HG03558 (cell line): ENCODE results near the gene FAM161B.
"Not testable (repeated sequence)": the region's sequence is repeated elsewhere in the genome, so short reads cannot be mapped to it uniquely, and the experiment has no call there.

Experiments
- ATAC-seq: cut with Tn5 transposase; IDR thresholded peaks from one replicate; pipeline ENCODE4 v1.9.1; 2021; ENCODE audit warnings: moderate number of reproducible peaks; ENCODE audit not compliant: unreplicated experiment; ENCODE audit errors: extremely low read depth

The FAM161B gene, protein sequence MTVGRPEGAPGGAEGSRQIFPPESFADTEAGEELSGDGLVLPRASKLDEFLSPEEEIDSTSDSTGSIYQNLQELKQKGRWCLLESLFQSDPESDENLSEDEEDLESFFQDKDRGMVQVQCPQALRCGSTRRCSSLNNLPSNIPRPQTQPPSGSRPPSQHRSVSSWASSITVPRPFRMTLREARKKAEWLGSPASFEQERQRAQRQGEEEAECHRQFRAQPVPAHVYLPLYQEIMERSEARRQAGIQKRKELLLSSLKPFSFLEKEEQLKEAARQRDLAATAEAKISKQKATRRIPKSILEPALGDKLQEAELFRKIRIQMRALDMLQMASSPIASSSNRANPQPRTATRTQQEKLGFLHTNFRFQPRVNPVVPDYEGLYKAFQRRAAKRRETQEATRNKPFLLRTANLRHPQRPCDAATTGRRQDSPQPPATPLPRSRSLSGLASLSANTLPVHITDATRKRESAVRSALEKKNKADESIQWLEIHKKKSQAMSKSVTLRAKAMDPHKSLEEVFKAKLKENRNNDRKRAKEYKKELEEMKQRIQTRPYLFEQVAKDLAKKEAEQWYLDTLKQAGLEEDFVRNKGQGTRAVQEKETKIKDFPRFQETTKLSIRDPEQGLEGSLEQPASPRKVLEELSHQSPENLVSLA

GRCh38 chr14:73949752-73950734, at the start of gene FAM161B, which contains the start of gene COQ6:
FAM161B (minus strand) TSS chr14:73950094; CDS start chr14:73950026, 68 bp downstream.
COQ6 (plus strand) TSS chr14:73950302; CDS start chr14:73950333, 31 bp downstream.
- ATAC-seq, result peak; percentile 56

GRCh38 chr14:73998726-73999125, 48.8 kb upstream of the FAM161B start:
- ATAC-seq, result no peak

DNA sequence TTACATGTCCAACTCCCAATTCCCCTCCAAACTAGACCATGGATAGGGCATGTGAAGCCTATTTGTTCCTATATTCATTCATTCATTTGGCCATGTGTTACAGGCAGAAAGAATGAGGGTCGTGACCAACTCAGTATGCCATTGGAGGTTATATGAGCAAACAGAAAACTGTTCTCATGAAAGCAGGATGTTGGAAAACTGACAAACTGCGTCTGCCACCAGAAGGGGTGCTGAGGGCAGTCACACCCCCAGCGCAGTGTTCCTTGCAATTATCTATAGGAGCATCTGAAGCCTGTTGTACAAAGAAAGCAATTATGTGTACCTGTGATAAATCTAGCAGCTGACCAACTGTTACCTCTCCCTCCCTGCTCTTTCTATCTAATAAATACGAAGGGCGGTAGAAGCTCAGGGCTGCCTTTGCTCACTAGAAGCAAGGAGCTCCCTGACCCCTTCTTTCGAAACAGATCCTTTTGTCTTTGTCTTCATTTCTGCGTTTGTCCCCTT, 48.1 kb upstream of the FAM161B start:
- no peak for ATAC-seq

- no peak for ATAC-seq
Measured at GRCh38 chr14:73997108-73997943, 47.4 kb upstream of the FAM161B start.

DNA sequence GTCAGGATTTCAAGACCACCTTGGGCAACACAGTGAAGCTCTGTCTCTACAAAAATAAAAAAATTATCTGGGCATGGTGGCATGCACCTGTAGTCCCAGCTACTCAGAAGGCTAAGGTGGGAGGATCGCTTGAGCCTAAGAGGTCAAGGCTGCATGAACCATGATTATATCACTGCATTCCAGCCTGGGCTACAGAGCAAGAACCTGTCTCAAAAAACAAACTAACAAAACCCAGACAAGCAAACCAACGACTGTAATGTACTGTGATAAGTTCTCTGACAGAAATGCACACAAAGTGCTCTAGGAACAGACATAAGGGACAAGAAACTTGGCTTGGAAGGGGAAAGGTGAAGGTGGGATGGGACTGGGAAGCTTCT, 46.8 kb upstream of the FAM161B start:
- no peak for ATAC-seq

DNA sequence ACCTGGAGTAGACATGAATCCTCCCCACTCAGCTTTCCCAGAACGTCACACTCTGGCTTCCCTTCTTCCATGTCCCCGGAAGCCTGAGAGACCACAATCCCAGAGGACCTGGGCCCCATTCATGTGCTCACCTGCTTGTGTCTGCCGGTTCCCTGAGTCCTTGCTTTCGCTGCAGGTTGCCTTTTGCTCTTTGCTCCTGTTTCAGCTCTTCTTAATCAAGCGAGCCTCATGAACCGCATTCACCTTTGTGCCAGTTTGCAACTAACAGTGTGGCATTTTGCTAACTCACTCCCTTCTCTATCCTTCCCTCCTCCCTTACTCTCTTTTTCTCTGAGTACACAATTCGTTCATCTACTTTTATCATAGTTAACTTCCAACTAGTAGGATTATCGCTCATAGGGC, 46.1 kb upstream of the FAM161B start:
- ATAC-seq, result no peak

- ATAC-seq, result not testable (repeated sequence)
Measured at GRCh38 chr14:73994926-73995325, 45.0 kb upstream of the FAM161B start.

DNA sequence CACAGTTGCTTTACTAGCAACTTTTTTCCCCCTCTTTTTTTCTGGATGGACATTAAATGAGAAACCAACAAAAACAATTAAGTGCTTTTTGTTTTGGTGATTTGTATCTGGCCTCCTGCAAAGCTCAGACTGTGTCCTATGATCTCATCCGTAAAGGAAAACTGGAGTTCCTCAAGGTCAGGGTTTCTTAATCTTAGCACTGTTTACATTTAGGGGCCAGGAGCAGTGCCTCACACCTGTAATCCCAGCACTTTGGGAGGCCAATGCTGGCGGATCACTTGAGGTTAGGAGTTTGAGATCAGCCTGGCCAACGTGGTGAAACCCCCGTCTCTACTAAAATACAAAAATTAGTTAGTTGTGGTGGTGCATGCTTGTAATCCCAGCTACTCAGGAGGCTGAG, 41.2 kb upstream of the FAM161B start:
- no peak for ATAC-seq

GRCh38 chr14:73988656-73989055, 38.8 kb upstream of the FAM161B start:
- not testable (repeated sequence) for ATAC-seq

GRCh38 chr14:73988065-73988464, 38.2 kb upstream of the FAM161B start:
- no peak for ATAC-seq

DNA sequence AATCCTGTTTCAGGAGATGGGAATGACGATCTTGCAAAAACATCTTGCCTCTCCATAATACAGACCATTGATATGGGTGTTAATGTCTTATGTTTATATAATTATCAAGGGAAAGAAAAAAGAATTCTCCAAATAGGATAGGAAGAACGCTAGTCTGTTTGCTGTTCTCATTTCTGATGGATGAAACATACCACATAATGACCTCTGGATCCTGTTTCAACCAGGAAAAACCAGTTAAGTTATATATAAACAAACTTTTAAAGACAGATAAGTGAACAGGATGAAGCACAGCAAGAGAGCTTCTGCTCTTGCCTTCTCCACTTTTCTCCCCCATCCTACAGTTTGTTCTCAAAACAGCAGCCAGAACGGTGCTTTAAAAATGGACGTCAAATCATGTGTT, 28.0 kb upstream of the FAM161B start:
- ATAC-seq, result no peak

DNA sequence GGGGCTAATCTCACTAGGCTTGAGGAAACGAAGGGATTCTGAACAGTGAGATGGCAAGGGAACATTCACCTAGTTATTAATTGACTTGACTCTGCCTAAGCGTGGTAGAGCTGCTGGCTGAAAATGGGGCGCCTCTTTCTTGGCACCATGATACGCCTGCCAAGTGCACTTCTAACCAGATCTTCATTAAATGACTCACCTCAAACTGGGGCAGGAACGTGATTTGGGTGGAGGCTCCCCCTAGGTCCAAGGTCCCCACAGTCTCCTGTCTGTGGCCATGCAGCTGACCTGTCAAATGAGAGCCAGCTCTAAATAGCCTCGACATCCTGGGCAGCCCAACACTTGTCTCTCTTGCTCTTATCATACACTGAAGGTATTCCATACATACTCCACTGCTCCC, 26.2 kb upstream of the FAM161B start:
- ATAC-seq, result no peak

DNA sequence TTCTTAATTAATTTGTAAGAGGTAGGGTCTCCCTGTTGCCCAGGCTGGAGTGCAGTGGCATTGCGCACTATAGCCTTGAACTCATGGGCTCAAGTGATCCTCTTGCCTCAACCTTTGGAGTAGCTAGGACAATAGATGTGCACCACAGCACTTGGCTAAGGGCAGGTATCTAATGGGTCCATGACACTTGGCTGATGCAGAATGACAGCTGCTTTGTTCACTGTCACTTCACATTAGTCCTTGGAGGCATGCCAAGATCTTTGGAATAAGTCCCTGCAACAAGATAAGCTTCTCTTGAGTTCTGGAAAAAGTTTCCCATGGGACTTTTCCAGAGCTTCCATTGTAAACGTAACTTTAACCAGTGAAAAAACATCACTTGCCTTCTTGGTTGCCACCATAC, 23.6 kb upstream of the FAM161B start:
- ATAC-seq, result no peak

DNA sequence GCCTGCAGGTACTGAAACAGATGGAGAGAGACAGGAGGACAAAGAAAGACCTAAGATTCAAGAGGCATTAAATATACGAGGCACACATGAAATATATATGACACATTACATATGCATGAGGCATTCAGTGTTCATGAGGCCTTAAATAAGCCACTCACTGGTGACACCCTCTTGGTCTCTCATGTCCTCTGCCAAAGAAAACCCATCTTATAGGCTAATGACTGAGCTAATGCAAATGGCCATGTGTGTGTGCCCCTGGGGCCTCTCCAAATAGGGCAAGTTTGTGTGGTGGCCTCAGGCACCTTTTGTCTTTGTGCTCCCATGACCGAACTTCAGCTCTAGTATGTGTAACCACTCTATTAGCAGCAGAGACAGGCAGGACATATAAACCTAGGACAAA, 19.0 kb upstream of the FAM161B start:
- no peak for ATAC-seq

DNA sequence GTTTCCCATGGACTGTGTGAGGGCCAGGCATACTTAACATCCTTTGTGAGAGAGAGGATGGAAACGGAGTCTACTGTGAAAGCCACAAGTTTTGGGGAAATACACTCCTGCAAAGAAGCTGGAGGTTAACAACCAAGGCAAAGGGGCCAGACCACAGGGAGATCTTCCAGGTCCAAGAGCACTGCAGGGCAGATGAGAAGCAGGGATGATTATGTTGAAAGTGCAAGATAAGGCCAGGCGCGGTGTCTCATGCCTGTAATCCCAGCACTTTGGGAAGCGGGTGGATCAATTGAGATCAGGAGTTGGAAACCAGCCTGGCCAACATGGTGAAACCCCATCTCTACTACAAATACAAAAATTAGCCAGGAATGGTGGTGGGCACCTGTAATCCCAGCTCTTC, 15.3 kb upstream of the FAM161B start:
- no peak for ATAC-seq

DNA sequence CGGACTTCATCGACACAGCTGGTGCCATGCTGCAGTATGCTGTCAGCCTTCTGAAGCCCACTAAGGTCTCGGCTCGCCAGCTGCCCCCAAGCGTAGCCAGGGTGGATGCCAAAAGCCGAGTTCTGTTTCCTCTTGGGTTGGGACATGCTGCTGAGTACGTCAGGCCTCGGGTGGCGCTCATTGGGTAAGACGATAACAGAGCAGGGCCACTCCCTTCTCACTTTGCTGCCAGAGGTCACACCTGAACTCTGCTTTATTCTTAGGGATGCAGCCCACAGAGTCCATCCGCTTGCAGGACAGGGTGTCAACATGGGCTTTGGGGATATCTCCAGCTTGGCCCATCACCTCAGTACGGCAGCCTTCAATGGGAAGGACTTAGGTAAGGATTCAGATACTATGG, 11.3 kb upstream of the FAM161B start:
- no peak for ATAC-seq

GRCh38 chr14:73958591-73958990, 8.7 kb upstream of the FAM161B start:
- no peak for ATAC-seq

- no peak for ATAC-seq
Measured at GRCh38 chr14:73955674-73956073, 5.8 kb upstream of the FAM161B start.

DNA sequence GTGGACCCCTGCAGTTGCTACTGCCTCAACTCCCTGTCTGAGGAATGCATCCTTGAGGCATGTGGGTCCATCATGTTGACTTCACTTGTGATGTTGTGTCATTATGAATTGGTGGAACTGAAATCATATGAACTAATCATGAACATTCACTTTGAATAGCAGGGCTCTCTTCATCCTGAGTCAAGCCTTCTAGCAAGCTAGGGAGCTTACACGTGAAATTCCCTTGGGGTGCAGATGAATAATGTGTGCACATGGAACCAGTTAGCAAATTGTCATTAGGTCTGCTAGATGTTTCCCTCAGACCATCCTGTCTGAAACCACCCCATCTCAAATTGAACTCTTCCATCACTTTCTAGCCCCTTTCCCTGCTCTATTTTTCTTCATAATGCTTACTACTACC, 3.8 kb upstream of the FAM161B start:
- ATAC-seq, result no peak
